Colonic mucosa (tissue), 4 donors: ENCODE data around the gene PRKCB. TPM values are rescaled to one million over a fixed set of nuclear protein-coding genes. Genes with fewer than 3 reads are reported as not detected.

ENCODE experiments used
- DNase-seq: peaks from one replicate; pipeline ENCODE4 v3.0.0-alpha.2; 2020
- H3K27ac ChIP-seq: fragments of 200-600 bp; one replicate; pipeline ENCODE4 v1.8.0; 2021
- H3K27me3 ChIP-seq: fragments of 200-600 bp; one replicate; pipeline ENCODE4 v1.8.0; 2021
- H3K36me3 ChIP-seq: fragments of 200-600 bp; one replicate; pipeline ENCODE4 v1.8.0; 2021
- H3K4me1 ChIP-seq: fragments of 200-600 bp; one replicate; pipeline ENCODE4 v1.8.0; 2021; ENCODE audit warnings: mild to moderate bottlenecking
- H3K4me3 ChIP-seq: fragments of 200-600 bp; one replicate; pipeline ENCODE4 v1.8.0; 2021
- H3K9ac ChIP-seq, 2 donors: one replicate each; pipeline ENCODE4 v1.7.0; 2013; ENCODE audit warnings: control low read depth in 2 of 2, low read depth in 2 of 2, low read length in 2 of 2
- H3K9me3 ChIP-seq: fragments of 200-600 bp; one replicate; pipeline ENCODE4 v1.8.0; 2021
- CTCF ChIP-seq: fragments of 200-600 bp; IDR thresholded peaks from one replicate; pipeline ENCODE4 v1.8.0; 2022; ENCODE audit warnings: antibody characterized with exemption, mild to moderate bottlenecking
- intact Hi-C: fragments of 100-400 bp; cut with DNase I; formaldehyde crosslinking; loops from one replicate; pipeline ENCODE4 v1.14.1; 2022
- total RNA-seq, 2 donors: library from RNA; stranded (reverse); fragmentation: NEBNext Ultra II Directional in 1 of 2; extraction: Animal tissue kit (Norgen Biotek cat#: 25700) in 1 of 2; gene quantifications; one replicate each; pipeline ENCODE4 v1.2.1, GENCODE V29; 2021
- donor health status: healthy.
- donor health status: DM: no; HTN: no; CAD: no.
- donor health status: DM: no; HTN: no; CAD: no.

The PRKCB gene
- total RNA-seq, 2 donors from 2014 or later = 2.5 to 10.7 TPM

- no peaks in the 10 kb centered on the region for H3K27me3 ChIP-seq
- no peaks in the 10 kb centered on the region for H3K4me1 ChIP-seq
- TF ChIP-seq CTCF = no peak
- H3K36me3 ChIP-seq = no peaks in the 10 kb centered on the region
- no peak overlapping the region for H3K9ac ChIP-seq
- H3K4me3 ChIP-seq = no peak overlapping the region
- no peak for DNase-seq
- no peaks in the 10 kb centered on the region for H3K9me3 ChIP-seq
- intact Hi-C loops = no loop called here
- no peak overlapping the region for H3K27ac ChIP-seq
Observed at GRCh38 chr16:23934610-23935236, 98.9 kb downstream of the PRKCB start.

DNA sequence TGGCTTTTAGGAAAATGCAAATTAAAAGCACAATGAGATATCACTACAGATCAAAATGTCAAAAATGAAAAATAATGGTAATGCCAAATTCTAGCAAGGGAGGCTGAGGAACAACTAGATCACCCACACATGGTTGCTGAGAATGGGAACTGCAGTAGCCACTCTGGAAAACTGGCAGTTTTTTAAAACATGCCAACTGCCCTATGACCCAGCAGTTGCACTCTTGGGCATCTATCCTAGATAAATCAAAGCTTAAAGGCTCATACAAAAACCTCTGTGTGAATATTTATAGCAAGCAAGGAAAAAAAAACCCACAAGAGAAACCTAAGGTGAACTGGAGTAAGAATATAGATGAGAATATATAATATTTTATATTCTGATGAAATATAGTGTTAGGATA is 104.3 kb downstream of the PRKCB start:
- H3K9me3 ChIP-seq = no peaks in the 10 kb centered on the region
- no peak overlapping the region for H3K9ac ChIP-seq
- no peak overlapping the region for H3K27ac ChIP-seq
- TF ChIP-seq CTCF = no peak
- H3K4me1 ChIP-seq = no peaks in the 10 kb centered on the region
- H3K27me3 ChIP-seq = no peaks in the 10 kb centered on the region
- no peak overlapping the region for H3K4me3 ChIP-seq
- DNase-seq = no peak
- intact Hi-C loops = no loop called here
- H3K36me3 ChIP-seq = no peaks in the 10 kb centered on the region

DNA sequence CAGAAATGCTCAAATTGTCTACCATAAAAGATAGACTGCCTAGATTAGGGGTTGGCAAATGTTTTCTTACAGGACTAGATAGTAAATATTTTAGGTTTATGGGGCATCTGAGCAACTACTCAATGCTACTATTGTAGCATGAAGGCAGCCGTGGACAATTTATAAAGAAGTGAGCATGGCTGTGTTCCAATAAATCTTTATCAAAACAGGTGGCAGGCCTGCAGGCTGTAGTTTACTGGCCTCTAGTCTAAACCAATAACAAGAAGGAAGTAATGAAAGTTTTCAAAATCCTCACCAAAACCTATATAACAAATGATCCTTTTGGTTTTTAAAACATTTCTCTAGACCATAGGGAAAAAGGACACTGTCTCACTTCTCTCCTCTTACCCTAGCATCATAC is 105.2 kb downstream of the PRKCB start:
- intact Hi-C loops = no loop called here
- no peak for DNase-seq

DNA sequence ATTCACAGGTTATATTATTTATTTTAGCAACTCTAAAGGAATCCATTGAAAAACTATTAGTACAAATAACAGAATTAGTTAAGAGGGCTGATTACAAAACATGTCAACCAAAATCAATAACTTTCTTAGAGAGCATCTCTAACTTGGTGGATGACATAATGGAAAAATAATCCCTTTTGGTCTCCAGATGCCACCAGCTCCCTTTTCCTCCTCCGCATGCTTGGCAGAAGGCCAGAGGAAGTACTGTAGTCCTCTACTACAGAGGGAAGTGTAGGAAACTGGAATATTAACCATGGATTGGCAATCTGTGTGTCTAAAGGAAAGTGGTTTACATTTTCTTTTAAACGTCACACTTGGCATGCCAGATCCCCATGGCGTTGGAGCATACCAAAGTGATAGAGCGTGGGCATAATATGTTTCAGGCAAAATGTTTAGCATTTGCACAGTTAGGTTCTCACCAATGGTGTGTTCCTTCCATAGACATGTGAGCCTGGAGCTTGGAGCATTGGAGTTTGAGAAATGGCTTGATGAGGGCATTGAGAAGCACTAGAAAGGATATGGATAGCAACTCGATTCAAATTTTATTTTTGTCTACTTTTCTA is 106.3 kb downstream of the PRKCB start:
- H3K9ac ChIP-seq = no peak overlapping the region
- intact Hi-C loops = no loop called here

More for the DNA sequence above, 105.2 kb downstream of the PRKCB start:
- no peak for TF ChIP-seq CTCF
- Histone ChIP-seq H3K27ac (no peak overlapping the region), H3K4me3 (no peak overlapping the region), H3K4me1 (no peaks in the 10 kb centered on the region), H3K36me3 (no peaks in the 10 kb centered on the region), H3K9me3 (no peaks in the 10 kb centered on the region), H3K9ac (no peak overlapping the region), H3K27me3 (no peaks in the 10 kb centered on the region)

GRCh38 chr16:23943604-23944003 is 107.8 kb downstream of the PRKCB start:
- TF ChIP-seq CTCF = no peak
- intact Hi-C loops = no loop called here
- no peak for DNase-seq
- Histone ChIP-seq H3K9me3 (no peaks in the 10 kb centered on the region), H3K36me3 (no peaks in the 10 kb centered on the region), H3K4me3 (no peak overlapping the region), H3K9ac (no peak overlapping the region), H3K4me1 (no peaks in the 10 kb centered on the region), H3K27me3 (no peaks in the 10 kb centered on the region), H3K27ac (no peak overlapping the region)

More for the DNA sequence above, 106.3 kb downstream of the PRKCB start:
- no peak for TF ChIP-seq CTCF
- Histone ChIP-seq H3K27ac (no peak overlapping the region), H3K27me3 (no peaks in the 10 kb centered on the region), H3K9me3 (no peaks in the 10 kb centered on the region), H3K4me3 (no peak overlapping the region), H3K36me3 (no peaks in the 10 kb centered on the region), H3K4me1 (no peaks in the 10 kb centered on the region)
- DNase-seq = no peak
